SK-N-MC (cell line): Measurements from ENCODE around the gene XAGE3.

ENCODE experiments used
- DNase-seq: peaks from one replicate; pipeline ENCODE4 v3.0.0-alpha.2; 2011; ENCODE audit warnings: low read depth, low spot score
- H3K27ac ChIP-seq: fragments of 200-600 bp; sonication (generic); 2 replicates; pipeline ENCODE4 v1.5.1; 2016; ENCODE audit warnings: mixed run types
- H3K36me3 ChIP-seq: fragments of 200-600 bp; sonication (generic); 2 replicates; pipeline ENCODE4 v1.6.1; 2017; ENCODE audit warnings: antibody characterized with exemption, low read length, mixed read lengths; ENCODE audit not compliant: insufficient read depth
- H3K4me3 ChIP-seq: fragments of 200-600 bp; sonication (generic); 2 replicates; pipeline ENCODE4 v1.5.1; 2016
- H3K9ac ChIP-seq: fragments of 200-600 bp; sonication (generic); 2 replicates; pipeline ENCODE4 v1.8.0; 2017; ENCODE audit warnings: mixed run types, mixed read lengths; ENCODE audit not compliant: insufficient read length
- H3K9me3 ChIP-seq: fragments of 200-600 bp; sonication (generic); 2 replicates; pipeline ENCODE4 v1.6.1; 2017; ENCODE audit warnings: low read depth, mild to moderate bottlenecking, antibody characterized with exemption, low read length, moderate library complexity, mixed read lengths
- EZH2 ChIP-seq: fragments of 200-600 bp; sonication (generic); IDR thresholded peaks from one replicate; pipeline ENCODE4 v1.6.1; 2017; ENCODE audit warnings: antibody characterized with exemption
- FOXP2 ChIP-seq: optimal IDR thresholded peaks from 2 replicates; pipeline ENCODE3; 2011; ENCODE audit warnings: mild to moderate bottlenecking, moderate library complexity; ENCODE audit not compliant: insufficient read depth; ENCODE audit errors: extremely low read length, control extremely low read depth
- POLR2AphosphoS5 ChIP-seq: IDR thresholded peaks from 2 replicates; pipeline ENCODE4 v1.6.1; 2012; ENCODE audit warnings: mild to moderate bottlenecking, low read depth, low read length, borderline replicate concordance

Gene XAGE3

DNA sequence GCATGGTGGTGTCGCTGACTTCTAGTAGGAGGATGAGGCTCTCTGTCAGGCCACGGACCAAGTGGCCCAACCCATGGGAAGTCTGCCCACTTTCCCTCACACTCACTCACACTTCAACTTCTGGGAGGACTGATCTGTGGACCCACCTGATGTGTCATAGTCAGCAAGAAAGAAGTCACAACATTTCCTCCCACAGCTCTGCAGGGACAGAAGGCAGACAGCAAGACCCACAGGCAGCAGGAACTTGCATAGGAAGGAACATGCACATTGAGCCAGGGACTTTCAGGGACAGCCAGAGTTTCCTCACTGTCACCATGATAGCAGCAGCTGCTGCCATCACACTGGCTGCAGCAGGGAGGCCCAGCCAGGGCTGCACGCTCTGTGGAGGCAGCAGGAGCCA is 37.3 kb downstream of the XAGE3 start:
- H3K9ac ChIP-seq: no peak overlapping the region

GRCh38 chrX:52824608-52825007 is 43.3 kb downstream of the XAGE3 start:
- no peak overlapping the region for H3K9ac ChIP-seq
- no peak for DNase-seq
- no peak for TF ChIP-seq POLR2AphosphoS5
- TF ChIP-seq EZH2: no peak
- TF ChIP-seq FOXP2: no peak
- no peaks in the 10 kb centered on the region for H3K36me3 ChIP-seq
- H3K27ac ChIP-seq: no peak overlapping the region
- no peaks in the 10 kb centered on the region for H3K9me3 ChIP-seq
- H3K4me3 ChIP-seq: no peak overlapping the region

More for the DNA sequence above, 37.3 kb downstream of the XAGE3 start:
- no peaks in the 10 kb centered on the region for H3K9me3 ChIP-seq
- no peaks in the 10 kb centered on the region for H3K36me3 ChIP-seq
- TF ChIP-seq EZH2 (no peak), POLR2AphosphoS5 (no peak), FOXP2 (no peak)
- H3K27ac ChIP-seq: no peak overlapping the region
- no peak overlapping the region for H3K4me3 ChIP-seq
- no peak for DNase-seq

GRCh38 chrX:52821079-52821760 is 46.7 kb downstream of the XAGE3 start:
- no peak overlapping the region for H3K4me3 ChIP-seq
- no peaks in the 10 kb centered on the region for H3K36me3 ChIP-seq
- H3K9ac ChIP-seq: no peak overlapping the region
- H3K27ac ChIP-seq: no peak overlapping the region
- TF ChIP-seq EZH2 (no peak), POLR2AphosphoS5 (no peak)
- no peaks in the 10 kb centered on the region for H3K9me3 ChIP-seq
- no peak for DNase-seq

DNA sequence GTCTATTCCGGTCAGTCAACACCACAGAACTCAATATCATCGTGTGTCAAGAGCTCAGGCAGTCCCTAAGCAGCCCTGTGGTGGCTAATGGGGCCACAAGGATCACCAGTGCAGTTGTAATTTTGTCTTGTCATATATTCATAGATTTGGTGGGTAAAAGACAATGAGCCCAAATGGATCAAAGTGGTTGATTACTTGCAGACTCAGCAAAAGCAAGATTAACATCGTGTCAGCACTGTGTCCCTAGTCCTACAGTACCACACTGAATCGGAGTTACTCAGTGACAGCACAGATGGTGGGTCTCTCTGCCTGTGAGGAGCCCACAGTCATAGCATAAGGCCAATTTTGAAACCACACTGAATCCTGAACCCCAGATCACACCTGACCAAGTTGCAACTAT is 48.1 kb downstream of the XAGE3 start:
- TF ChIP-seq FOXP2 (no peak), POLR2AphosphoS5 (no peak), EZH2 (no peak)
- H3K9ac ChIP-seq: no peak overlapping the region
- H3K9me3 ChIP-seq: no peaks in the 10 kb centered on the region
- DNase-seq: no peak
- H3K36me3 ChIP-seq: no peaks in the 10 kb centered on the region
- H3K4me3 ChIP-seq: no peak overlapping the region
- no peak overlapping the region for H3K27ac ChIP-seq
